Subcutaneous abdominal adipose tissue (tissue), 5 donors: ENCODE data around the gene GRIP1.

Experiments used
- H3K27ac ChIP-seq: one replicate; pipeline ENCODE4 v1.7.0; 2013; ENCODE audit warnings: low read depth, mild to moderate bottlenecking, inconsistent platforms, low read length, moderate library complexity
- H3K27me3 ChIP-seq, 5 donors: one replicate each; pipeline ENCODE4 v1.7.0; 2013; ENCODE audit warnings: low read length in 5 of 5, inconsistent platforms in 1 of 5; ENCODE audit not compliant: control insufficient read depth in 5 of 5, insufficient read depth in 4 of 5
- H3K36me3 ChIP-seq, 5 donors: one replicate each; pipeline ENCODE4 v1.7.0; 2013; ENCODE audit warnings: low read length in 5 of 5; ENCODE audit not compliant: control insufficient read depth in 5 of 5, insufficient read depth in 5 of 5
- H3K4me1 ChIP-seq, 5 donors: one replicate each; pipeline ENCODE4 v1.7.0; 2013; ENCODE audit warnings: low read length in 5 of 5, mild to moderate bottlenecking in 3 of 5, moderate library complexity in 1 of 5; ENCODE audit not compliant: control insufficient read depth in 5 of 5, insufficient read depth in 5 of 5
- H3K4me3 ChIP-seq, 5 donors: one replicate each; pipeline ENCODE4 v1.7.0; 2013; ENCODE audit warnings: low read length in 5 of 5, low read depth in 1 of 5
- H3K9ac ChIP-seq, 5 donors: one replicate each; pipeline ENCODE4 v1.7.0; 2013; ENCODE audit warnings: low read length in 5 of 5, mild to moderate bottlenecking in 4 of 5, moderate library complexity in 3 of 5
- H3K9me3 ChIP-seq, 5 donors: one replicate each; pipeline ENCODE4 v1.7.0; 2013; ENCODE audit warnings: low read length in 5 of 5; ENCODE audit not compliant: control insufficient read depth in 5 of 5
- donor health status: healthy.
- donor health status: healthy.
- donor health status: healthy.
- donor health status: healthy.
- donor health status: healthy.

Gene GRIP1

DNA sequence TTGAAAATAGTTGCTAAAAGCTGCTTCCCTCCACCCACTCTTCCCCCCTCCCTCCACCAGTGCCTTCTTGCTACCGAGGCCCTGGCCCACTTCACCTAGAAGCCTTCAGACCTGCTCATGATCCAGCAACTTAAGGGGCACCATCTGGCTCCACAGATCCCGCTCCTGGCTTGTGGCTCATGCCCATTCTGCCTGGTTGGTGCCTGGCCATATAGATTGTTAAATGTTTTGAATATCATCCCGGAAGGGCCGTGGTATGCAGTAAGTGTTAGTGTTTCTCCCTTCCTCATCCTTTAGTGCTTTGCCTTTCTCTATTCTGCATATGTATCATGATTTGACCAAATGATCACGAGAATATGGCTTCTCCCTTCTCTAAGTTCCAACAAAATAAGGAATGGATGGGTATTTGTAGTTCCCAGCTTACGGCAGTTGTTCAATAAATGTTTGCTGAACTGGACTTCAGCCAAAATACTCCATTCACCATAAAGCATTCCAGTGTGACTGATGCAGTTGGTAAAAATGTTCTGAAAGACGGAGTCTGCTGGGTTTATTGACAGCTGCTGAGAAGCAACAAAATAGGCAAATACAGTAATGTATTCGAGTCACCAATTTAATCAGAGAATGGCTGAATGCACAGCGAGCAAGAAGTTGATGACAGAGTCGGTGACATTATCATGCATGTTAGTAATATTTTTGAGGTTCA lies 30.7 kb downstream of the GRIP1 start:
- no peaks in the 10 kb centered on the region for H3K27me3 ChIP-seq
- no peak overlapping the region for H3K4me3 ChIP-seq
- H3K27ac ChIP-seq: no peak overlapping the region
- H3K9me3 ChIP-seq: no peaks in the 10 kb centered on the region
- H3K4me1 ChIP-seq: no peaks in the 10 kb centered on the region
- no peaks in the 10 kb centered on the region for H3K36me3 ChIP-seq
- H3K9ac ChIP-seq: no peak overlapping the region

DNA sequence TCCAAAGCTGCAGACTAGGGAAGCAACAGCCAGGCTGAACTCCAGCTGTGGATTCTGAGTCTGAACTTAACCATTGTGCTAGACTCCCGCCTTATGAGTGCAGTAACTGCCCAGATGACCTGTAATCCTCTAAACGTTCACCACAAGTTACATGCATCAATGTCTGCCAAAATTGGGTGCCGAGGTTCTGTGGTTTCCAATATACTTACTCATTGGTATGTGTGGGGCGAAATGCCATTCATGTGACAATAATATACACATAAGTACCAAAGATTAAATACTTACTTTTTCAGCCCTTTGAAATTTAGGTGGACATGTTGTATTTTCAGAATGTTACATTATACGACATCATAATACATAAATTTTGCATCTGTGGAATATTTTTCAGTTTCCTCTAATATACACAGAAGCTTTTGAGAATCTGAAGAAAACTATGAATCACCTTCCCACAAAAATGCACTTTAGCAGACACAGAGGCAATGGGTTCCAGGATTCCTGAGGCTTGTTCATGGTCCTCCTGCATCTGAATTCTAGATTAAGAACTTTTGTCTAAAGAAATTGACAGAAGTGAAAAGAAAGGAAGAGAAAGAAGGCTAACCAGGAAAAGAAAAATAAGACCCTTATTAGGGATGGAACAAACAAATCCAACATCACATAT lies 31.7 kb downstream of the GRIP1 start:
- Histone ChIP-seq H3K9ac (no peak overlapping the region), H3K27me3 (no peaks in the 10 kb centered on the region), H3K36me3 (no peaks in the 10 kb centered on the region), H3K4me1 (no peaks in the 10 kb centered on the region), H3K4me3 (no peak overlapping the region), H3K9me3 (no peaks in the 10 kb centered on the region), H3K27ac (no peak overlapping the region)

DNA sequence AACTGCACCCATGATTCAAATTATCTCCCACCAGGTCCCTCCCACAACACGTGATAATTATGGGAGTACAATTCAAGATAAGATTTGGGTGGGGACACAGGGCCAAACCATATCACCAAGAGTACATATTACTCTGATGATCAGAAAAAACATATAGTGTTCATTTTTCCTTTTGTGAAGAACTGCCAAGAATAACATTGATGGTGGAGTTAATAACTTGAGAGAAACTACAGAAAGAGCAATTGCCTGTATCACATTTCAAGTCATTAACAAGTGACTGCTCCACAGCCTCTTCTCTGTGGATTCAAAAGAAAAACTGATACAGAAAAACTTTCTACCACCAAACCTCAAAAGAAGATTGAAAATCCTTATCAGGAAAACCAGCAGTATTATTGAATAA lies 34.7 kb downstream of the GRIP1 start:
- Histone ChIP-seq H3K4me3 (no peak overlapping the region), H3K9ac (no peak overlapping the region), H3K4me1 (peaks cover 0 to 15% (median 0%) of the 10 kb centered on the region in 5 donors), H3K9me3 (no peaks in the 10 kb centered on the region), H3K36me3 (no peaks in the 10 kb centered on the region), H3K27me3 (no peaks in the 10 kb centered on the region), H3K27ac (no peak overlapping the region)

DNA sequence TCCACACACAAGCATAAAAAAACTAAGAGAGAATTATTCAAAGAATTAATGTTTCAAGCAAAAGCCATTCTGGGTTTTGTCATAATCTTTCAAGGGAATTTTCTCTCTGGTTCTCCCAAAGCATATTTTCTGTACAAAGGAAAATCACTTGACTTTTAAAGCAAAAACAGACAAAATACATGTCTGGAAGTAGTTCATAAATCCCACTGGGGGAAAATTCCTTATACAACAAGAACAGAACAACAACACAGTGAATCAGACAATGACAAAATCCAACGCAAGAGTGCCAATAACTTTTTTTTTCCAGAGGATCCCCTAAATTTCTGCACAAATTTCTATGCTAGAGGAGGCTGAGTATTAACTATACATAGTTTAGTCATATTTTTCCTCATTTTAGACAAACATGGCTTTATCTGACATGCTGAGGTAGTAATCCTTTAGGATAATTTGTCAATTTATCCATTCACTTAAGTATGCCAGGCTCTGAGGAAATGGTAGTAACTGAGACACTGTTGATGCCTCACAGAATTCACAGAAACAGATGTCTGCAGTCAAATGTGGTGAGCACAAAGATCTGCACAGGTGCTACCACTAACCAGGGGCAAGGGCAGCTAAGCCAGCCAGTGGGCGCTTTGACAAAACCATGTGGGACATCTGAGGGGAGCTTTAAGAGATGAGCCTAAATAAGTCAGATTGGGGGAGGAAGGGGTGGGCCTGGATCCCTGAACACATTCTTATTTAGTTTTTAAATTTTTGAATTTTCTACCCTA lies 38.0 kb downstream of the GRIP1 start:
- Histone ChIP-seq H3K36me3 (no peaks in the 10 kb centered on the region), H3K4me1 (peaks cover 2 to 41% (median 7%) of the 10 kb centered on the region in 5 donors), H3K27me3 (no peaks in the 10 kb centered on the region), H3K27ac (peak overlapping the region; percentile 54), H3K4me3 (no peak overlapping the region), H3K9ac (no peak overlapping the region), H3K9me3 (no peaks in the 10 kb centered on the region)

DNA sequence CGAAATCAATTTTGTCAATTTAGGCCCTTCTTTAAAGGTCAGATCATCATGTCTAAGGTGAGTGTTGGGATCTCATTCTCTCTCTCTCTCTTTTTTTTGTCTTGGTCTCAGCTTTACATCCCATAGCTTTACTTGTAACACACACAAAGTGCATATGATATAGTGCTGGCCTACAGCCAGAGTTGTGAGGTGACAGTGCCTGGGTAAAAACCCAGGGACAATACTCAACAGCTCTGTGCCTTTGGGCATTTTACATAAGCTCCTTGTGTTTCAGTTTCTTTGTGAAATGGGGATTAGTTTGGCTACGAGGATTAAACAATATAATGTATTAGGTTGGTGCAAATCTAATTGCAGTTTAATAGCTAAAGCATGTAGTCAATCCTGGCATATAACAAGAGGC lies 40.2 kb downstream of the GRIP1 start:
- Histone ChIP-seq H3K36me3 (no peaks in the 10 kb centered on the region), H3K9ac (no peak overlapping the region), H3K4me3 (no peak overlapping the region), H3K9me3 (no peaks in the 10 kb centered on the region), H3K4me1 (peaks cover 2 to 48% (median 11%) of the 10 kb centered on the region in 5 donors), H3K27me3 (no peaks in the 10 kb centered on the region), H3K27ac (peak overlapping the region; percentile 60)

DNA sequence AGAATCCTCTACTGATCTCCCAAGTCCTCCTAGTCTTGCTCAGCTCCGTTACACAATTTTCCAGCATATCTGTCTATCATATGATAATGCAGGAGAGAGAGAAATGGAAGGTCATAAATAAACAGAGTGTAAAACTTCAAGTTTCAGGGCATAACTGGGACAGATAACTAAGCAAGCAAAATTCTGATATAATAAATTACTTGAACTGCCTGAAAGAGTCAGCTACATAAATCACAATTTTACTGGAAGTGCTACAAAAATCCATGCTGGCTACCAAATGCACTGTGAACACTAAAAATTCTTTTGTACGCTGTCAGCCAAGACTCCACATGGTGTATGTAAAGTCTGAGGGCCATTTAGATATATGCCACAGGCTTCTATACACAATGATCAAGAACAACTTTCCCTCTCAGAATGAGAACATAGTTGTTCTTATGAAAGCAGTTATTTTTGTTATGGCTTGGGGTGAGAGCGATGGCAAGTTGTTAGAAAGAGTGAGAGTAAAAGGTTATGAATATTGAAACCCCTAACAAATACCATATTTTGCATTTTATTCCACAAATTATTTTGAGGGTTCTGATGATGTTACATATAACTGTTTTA lies 41.1 kb downstream of the GRIP1 start:
- H3K27me3 ChIP-seq: no peaks in the 10 kb centered on the region
- H3K9me3 ChIP-seq: no peaks in the 10 kb centered on the region
- peaks cover 2 to 48% (median 12%) of the 10 kb centered on the region in 5 donors for H3K4me1 ChIP-seq
- H3K4me3 ChIP-seq: no peak overlapping the region
- H3K27ac ChIP-seq: peak overlapping the region; percentile 60
- H3K9ac ChIP-seq: no peak overlapping the region
- H3K36me3 ChIP-seq: no peaks in the 10 kb centered on the region

DNA sequence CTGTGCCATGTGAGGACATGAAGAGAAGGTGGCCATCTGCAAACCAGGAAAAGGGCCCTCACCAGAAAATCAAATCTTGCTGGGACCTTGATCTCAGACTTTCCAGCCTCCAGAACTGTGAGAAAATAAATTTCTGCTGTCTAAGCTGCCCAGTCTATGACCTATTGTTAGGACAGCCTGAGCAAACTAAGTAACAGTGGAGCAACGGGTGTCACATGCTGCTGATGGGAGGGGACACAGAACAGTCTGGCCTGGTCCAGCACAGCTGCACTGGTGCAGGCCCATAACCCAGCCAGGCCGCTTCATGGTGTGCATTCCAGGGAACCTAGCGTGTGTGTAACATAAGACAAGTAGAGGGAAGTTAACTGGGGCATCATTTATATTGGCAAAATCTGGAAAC lies 42.1 kb downstream of the GRIP1 start:
- H3K36me3 ChIP-seq: no peaks in the 10 kb centered on the region
- no peaks in the 10 kb centered on the region for H3K27me3 ChIP-seq
- H3K27ac ChIP-seq: peak overlapping the region; percentile 55
- H3K4me3 ChIP-seq: no peak overlapping the region
- H3K9me3 ChIP-seq: no peaks in the 10 kb centered on the region
- peaks cover 2 to 48% (median 12%) of the 10 kb centered on the region in 5 donors for H3K4me1 ChIP-seq
- H3K9ac ChIP-seq: no peak overlapping the region

DNA sequence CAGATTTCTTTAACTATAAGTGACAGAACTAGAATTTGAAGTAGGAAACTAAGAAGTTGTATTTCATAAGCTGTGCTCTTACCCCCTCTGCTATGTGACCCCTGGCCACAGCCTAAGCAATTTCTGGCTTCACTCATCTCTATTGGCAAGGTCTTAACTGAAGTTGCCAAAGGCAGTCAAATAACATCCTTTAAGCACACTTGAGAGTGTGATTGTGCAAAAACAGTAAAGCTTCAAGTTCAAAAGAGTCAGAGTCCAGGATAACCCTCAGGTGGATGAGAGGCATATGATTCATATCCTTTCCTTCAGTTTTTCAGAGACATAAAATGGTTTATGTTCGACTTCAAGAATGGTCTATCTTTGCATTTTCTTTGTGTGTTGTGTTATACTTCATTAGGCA lies 45.2 kb downstream of the GRIP1 start:
- Histone ChIP-seq H3K4me1 (peaks cover 2 to 38% (median 14%) of the 10 kb centered on the region in 5 donors), H3K9me3 (no peaks in the 10 kb centered on the region), H3K4me3 (no peak overlapping the region), H3K9ac (no peak overlapping the region), H3K27me3 (no peaks in the 10 kb centered on the region), H3K27ac (peak overlapping the region; percentile 52), H3K36me3 (no peaks in the 10 kb centered on the region)

DNA sequence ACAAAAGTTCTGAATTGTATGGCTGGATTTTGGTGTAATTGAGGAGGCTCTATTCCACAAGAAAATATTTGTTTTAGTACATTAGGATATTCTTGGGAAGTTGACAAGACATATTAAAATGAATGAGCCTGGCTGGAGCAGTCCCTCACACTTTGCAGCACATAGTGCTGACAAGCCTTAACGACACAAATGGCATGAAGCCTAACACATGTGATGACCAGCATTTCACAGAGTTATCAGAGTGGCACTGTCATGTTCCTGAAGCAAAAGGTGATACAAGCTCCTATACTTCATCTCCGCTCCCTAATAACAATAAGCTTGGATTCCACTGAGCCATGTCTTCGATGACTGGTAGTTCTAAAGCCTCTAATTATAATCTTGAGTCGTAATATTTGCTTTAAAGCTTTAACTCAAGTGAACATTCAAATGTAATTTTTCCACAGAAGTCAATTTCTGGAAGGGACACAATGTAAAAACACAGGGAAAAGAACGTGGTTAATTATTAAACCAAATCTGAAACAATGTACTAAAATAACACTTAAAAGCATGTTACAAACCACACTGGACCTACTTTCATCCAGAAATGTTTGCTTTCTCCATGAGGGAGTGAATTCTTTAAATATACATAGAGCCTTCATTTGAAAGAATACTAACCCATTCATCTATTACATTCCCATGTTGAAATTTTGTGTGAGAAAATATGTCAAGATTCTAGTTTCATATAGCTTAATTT lies 49.6 kb downstream of the GRIP1 start:
- Histone ChIP-seq H3K9ac (no peak overlapping the region), H3K27me3 (no peaks in the 10 kb centered on the region), H3K9me3 (no peaks in the 10 kb centered on the region), H3K4me3 (no peak overlapping the region), H3K27ac (no peak overlapping the region), H3K4me1 (peaks cover 0 to 37% (median 27%) of the 10 kb centered on the region in 5 donors), H3K36me3 (no peaks in the 10 kb centered on the region)
